Activated T-helper 2 cell treated with anti-CD3 and anti-CD28 coated beads, Interferon-gamma antibody, Interleukin-2, Interleukin-4, amounts not matched to agents 10 μg/mL and 5 μg/mL and 100 μg/mL, durations not matched to agents 14 hours and 24 hours and 36 hours (primary cell): ENCODE measurements around the gene C2orf49. TPM values are rescaled to one million over a fixed set of nuclear protein-coding genes. Genes with fewer than 3 reads are reported as not detected.
A peak's percentile ranks its signal among the peaks of the same experiment; 100 is the strongest.

Source experiments
- DNase-seq: peaks from one replicate; pipeline ENCODE4 v3.0.0; 2021; ENCODE audit warnings: low spot score
- H3K27ac Mint-ChIP-seq: one replicate; pipeline ENCODE4 v1.8.0; 2021; ENCODE audit warnings: mixed read lengths
- H3K27me3 Mint-ChIP-seq: one replicate; pipeline ENCODE4 v1.8.0; 2021; ENCODE audit warnings: low read depth, mixed read lengths
- H3K36me3 Mint-ChIP-seq: one replicate; pipeline ENCODE4 v1.8.0; 2021; ENCODE audit warnings: low read depth, mixed read lengths
- H3K4me1 Mint-ChIP-seq: one replicate; pipeline ENCODE4 v1.8.0; 2021; ENCODE audit warnings: low read depth, mixed read lengths
- H3K4me3 Mint-ChIP-seq: one replicate; pipeline ENCODE4 v1.8.0; 2021; ENCODE audit warnings: low read depth, mild to moderate bottlenecking, moderate library complexity, mixed read lengths
- H3K9me3 Mint-ChIP-seq: one replicate; pipeline ENCODE4 v1.8.0; 2021; ENCODE audit warnings: mixed read lengths
- intact Hi-C: fragments of 100-400 bp; cut with micrococcal nuclease; formaldehyde crosslinking; loops from one replicate; pipeline ENCODE4 v1.15.1; 2023
- total RNA-seq: library from RNA; stranded (reverse); gene quantifications from 2 replicates; pipeline ENCODE4 v1.2.3, GENCODE V29; 2022

The C2orf49 gene
- total RNA-seq, 1 donor from 2014 or later: 19.0 TPM

DNA sequence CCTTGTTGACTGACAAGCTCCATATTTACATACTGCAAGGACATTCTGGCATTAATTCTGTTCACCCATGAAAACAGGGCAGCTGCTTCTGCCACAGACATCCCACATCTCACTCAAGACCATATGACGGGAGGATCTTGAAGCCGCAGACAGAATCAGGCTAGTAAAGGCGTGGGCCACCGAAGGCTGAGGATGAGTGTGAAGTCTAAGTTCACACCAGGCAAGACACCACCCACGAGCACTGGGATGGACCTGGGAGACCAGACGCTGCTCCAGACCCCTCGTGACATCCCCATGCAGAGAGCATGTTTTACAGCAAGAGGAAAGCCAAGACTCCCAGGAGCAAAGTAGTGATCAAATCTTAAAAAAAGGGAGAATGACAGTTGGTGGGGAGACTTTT lies 58.4 kb downstream of the C2orf49 start:
- H3K27me3 Mint-ChIP-seq: peaks cover 15% of the 10 kb centered on the region
- peaks cover 10% of the 10 kb centered on the region for H3K4me1 Mint-ChIP-seq
- intact Hi-C loops: no loop called here
- no peak for DNase-seq
- H3K4me3 Mint-ChIP-seq: no peak overlapping the region
- no peak overlapping the region for H3K27ac Mint-ChIP-seq
- no peaks in the 10 kb centered on the region for H3K36me3 Mint-ChIP-seq
- no peaks in the 10 kb centered on the region for H3K9me3 Mint-ChIP-seq

DNA sequence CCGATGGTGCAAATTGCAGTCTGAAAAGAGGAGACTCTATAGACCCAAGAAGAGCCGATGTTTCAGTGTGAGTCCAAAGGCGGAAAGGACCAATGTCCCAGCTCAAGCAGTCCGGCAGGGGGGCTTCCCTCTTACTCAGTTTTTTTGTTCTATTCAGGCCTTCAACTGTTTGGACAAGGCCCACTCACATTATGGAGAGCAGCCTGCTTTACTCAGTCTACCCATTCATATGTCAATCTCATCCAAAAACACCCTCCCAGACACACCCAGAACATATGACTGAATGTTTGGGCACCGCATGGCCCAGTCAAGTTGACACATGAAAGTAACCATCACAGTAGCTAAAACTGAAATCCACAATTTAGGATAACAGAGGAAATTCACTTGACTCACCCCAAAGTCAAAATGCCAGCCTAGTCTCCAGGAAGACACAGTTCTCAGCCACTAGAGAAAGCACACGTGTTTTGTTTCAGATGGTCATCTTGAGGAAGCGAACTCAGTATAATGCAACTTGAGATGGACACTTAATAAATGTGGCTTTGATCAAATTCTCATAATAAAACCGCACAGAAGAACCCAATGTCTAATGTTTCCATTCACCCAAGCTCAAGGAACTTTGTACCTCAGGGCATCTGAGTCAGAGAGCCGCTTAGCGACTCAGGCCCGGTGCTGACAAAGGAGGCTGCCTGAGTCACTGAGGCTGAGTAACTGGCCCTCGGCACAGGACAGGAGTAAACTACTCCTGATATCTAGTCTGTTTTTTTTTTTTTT lies 59.1 kb downstream of the C2orf49 start:
- Mint-ChIP-seq H3K27ac (no peak overlapping the region), H3K36me3 (no peaks in the 10 kb centered on the region)

DNA sequence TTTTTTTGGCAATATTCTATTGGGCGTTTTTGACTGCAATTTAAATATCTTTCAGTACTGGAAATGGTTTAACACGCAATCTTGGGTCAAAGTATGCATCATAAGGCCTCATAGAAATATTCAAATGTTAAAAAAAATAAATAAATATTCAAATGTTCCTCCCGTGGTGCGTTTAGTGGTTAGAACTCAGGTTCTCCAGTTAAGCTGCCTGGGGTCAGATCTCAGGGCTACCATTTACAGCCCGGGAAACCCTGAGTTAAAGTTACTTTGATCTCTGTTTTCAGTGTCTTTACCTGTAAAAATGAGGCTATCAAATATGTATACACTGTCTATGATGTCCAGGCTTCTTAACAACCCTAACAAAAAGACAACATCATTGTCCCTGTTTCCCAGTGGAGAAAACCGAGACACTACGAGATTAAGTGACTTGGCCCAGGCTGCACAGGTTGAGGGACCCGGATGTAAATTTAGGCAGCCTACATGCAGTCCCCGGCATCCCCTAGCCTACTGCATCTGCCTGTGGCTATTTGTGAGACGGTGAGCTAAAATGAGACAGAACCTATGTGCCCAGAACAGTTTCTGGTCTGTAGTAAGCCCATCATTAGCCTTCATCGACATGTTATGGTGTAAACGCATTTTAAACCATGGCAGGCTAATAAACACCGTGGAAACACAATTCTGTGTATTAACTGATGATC lies 59.8 kb downstream of the C2orf49 start:
- DNase-seq: no peak
- peaks cover 21% of the 10 kb centered on the region for H3K27me3 Mint-ChIP-seq
- no peaks in the 10 kb centered on the region for H3K36me3 Mint-ChIP-seq
- no peak overlapping the region for H3K27ac Mint-ChIP-seq
- H3K4me1 Mint-ChIP-seq: peaks cover 10% of the 10 kb centered on the region
- no peaks in the 10 kb centered on the region for H3K9me3 Mint-ChIP-seq
- H3K4me3 Mint-ChIP-seq: peak overlapping the region; percentile 24
- intact Hi-C loops: no loop called here

More for the DNA sequence above, 59.1 kb downstream of the C2orf49 start:
- intact Hi-C loops: no loop called here
- peaks cover 18% of the 10 kb centered on the region for H3K27me3 Mint-ChIP-seq
- DNase-seq: no peak
- H3K9me3 Mint-ChIP-seq: no peaks in the 10 kb centered on the region
- no peak overlapping the region for H3K4me3 Mint-ChIP-seq
- H3K4me1 Mint-ChIP-seq: peaks cover 10% of the 10 kb centered on the region

DNA sequence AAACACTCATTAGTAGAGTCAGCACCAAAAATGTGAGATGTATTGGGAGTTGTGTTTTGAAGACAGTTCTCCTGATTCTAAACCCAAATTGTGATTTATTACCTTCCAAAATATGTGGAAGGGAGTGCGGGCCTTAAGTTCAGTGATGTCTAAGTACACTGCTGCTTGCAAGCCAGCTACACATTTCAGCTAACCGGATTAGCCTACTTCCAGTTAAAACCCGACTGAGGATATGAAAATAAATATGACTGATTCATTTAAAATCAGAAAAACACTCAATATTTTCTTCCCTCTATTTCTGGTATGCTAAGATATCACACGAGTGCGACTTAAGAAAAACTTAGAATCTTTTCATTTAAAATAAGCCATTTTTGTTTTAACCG lies 60.6 kb downstream of the C2orf49 start:
- Mint-ChIP-seq H3K27me3 (peaks cover 24% of the 10 kb centered on the region), H3K36me3 (no peaks in the 10 kb centered on the region), H3K4me3 (peak overlapping the region; percentile 82), H3K27ac (peak overlapping the region; percentile 61), H3K9me3 (no peaks in the 10 kb centered on the region), H3K4me1 (peaks cover 10% of the 10 kb centered on the region)
- intact Hi-C loops: loop anchor here (2.0 kb wide), 1 partner anchor 61 kb away; the partner anchor contains the start of gene C2orf49
- no peak for DNase-seq

DNA sequence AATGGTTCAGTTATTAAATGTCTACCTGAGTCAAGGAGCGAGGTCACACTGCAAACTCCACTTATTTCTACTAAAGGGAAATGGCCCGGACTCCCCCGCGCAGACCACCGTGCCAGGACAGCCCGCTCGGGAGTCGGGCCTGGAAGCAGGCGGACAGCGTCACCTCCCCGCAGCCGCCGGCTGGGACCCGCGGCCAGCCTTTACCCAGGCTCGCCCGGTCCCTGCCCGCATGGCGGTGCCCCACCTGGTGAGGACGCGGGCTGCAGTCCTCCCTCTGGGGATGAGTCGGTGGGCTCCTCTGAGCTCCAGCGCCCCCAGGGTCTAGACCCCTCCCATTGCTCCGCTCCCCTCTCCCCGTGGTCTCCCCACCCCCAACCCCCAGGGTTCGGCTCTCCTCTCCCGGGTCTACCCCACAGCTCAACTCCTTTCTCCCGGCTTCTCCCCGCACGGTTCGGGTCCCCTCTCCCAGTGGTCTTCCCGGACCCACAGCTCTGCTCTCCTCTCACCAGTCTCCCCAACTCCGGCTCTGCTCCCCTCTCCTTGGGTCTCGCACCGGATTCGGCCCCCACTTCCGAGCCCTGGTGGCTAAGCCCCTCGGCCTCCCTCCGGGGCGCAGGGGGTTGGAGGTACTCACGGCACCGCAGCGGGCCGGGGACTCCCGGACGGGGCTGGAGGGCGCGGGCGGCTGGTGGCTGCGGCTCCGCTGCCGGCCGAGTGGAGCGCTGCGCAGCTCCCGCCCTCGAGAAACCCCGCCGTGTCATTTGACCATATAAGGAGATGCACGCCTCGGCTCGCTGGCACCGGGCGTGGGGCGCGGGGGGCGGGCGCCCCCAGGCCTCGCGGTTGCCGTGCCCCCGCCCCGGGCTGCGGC lies 61.2 kb downstream of the C2orf49 start, which contains the start of gene FHL2:
FHL2 (minus strand) TSS at position 716 of the 871 bp plus-strand sequence. CDS start 12,535 bp downstream, outside the sequence.
- Mint-ChIP-seq H3K9me3 (no peaks in the 10 kb centered on the region), H3K4me1 (peaks cover 10% of the 10 kb centered on the region), H3K36me3 (no peaks in the 10 kb centered on the region), H3K4me3 (peak within 1 kb of the TSS; percentile 82), H3K27me3 (peaks cover 29% of the 10 kb centered on the region), H3K27ac (peak within 1 kb of the TSS; percentile 61)
- intact Hi-C loops: loop anchor here (2.0 kb wide), 1 partner anchor 62 kb away; the partner anchor contains the start of gene C2orf49
- peak; percentile 69 for DNase-seq

Other genes starting within 250 kb of the C2orf49 start
- gene GPR45, start 95.8 kb upstream of the C2orf49 start, total RNA-seq: not detected in 2 replicates
- 23.4 and 24.2 TPM in 2 replicates for gene TGFBRAP1, start 7.8 kb upstream of the C2orf49 start, total RNA-seq
- gene FHL2, start 61.5 kb downstream of the C2orf49 start, total RNA-seq: 5.3 and 5.6 TPM in 2 replicates